ENCODE results near the gene MDGA2.

DNA sequence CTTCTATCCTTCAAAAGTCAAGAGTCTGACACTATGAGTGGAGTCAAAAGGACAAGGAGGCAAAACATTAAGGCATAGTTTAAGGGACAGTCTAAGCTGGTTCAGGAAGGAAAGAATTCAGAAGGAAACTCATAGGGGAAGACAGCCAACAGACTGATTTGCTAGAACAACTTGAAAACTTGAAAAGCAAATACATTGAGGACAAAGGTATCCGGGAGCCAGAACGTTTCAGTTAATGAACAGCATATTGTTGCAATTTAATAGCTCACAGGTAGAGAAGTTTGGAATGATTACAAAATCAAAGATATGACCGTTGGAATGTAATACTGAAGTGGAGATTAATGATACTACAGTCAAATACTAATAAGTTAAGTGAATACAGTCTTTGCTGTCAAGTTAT lies 711.0 kb downstream of the MDGA2 start:
- TF ChIP-seq POLR2AphosphoS5 (IDR thresholded peaks at IDR 0.05; ENCODE audit: low read depth, low read length) (no peak), EGR1 (IDR thresholded peaks at IDR 0.05; ENCODE audit: low read depth) (no peak), YY1 (IDR thresholded peaks at IDR 0.05; ENCODE audit: extremely low read depth, insufficient replicate concordance, low read depth, low read length) (no peak), SP1 (IDR thresholded peaks at IDR 0.05; ENCODE audit: low read depth) (no peak), POLR2A (IDR thresholded peaks at IDR 0.05; ENCODE audit: borderline replicate concordance, extremely low read depth, insufficient read depth, insufficient read length) (no peak), TCF7L2 (IDR thresholded peaks at IDR 0.05; ENCODE audit: borderline replicate concordance, extremely low read depth, insufficient read depth, insufficient read length) (no peak), EZH2 (IDR thresholded peaks at IDR 0.05) (no peak), EZH2phosphoT487 (IDR thresholded peaks at IDR 0.05; ENCODE audit: borderline replicate concordance) (no peak), FOSL1 (IDR thresholded peaks at IDR 0.05; ENCODE audit: low read depth) (no peak)
- TF ChIP-seq, protein P1, sequence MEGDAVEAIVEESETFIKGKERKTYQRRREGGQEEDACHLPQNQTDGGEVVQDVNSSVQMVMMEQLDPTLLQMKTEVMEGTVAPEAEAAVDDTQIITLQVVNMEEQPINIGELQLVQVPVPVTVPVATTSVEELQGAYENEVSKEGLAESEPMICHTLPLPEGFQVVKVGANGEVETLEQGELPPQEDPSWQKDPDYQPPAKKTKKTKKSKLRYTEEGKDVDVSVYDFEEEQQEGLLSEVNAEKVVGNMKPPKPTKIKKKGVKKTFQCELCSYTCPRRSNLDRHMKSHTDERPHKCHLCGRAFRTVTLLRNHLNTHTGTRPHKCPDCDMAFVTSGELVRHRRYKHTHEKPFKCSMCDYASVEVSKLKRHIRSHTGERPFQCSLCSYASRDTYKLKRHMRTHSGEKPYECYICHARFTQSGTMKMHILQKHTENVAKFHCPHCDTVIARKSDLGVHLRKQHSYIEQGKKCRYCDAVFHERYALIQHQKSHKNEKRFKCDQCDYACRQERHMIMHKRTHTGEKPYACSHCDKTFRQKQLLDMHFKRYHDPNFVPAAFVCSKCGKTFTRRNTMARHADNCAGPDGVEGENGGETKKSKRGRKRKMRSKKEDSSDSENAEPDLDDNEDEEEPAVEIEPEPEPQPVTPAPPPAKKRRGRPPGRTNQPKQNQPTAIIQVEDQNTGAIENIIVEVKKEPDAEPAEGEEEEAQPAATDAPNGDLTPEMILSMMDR (IDR thresholded peaks at IDR 0.05 in 2 of 3, conservative IDR thresholded peaks at IDR 0.05 in 1 of 3; ENCODE audit: borderline replicate concordance in 1 of 3, insufficient read depth in 1 of 3, low read depth in 2 of 3, low read length in 2 of 3), result no peak
- TF ChIP-seq, protein P2, sequence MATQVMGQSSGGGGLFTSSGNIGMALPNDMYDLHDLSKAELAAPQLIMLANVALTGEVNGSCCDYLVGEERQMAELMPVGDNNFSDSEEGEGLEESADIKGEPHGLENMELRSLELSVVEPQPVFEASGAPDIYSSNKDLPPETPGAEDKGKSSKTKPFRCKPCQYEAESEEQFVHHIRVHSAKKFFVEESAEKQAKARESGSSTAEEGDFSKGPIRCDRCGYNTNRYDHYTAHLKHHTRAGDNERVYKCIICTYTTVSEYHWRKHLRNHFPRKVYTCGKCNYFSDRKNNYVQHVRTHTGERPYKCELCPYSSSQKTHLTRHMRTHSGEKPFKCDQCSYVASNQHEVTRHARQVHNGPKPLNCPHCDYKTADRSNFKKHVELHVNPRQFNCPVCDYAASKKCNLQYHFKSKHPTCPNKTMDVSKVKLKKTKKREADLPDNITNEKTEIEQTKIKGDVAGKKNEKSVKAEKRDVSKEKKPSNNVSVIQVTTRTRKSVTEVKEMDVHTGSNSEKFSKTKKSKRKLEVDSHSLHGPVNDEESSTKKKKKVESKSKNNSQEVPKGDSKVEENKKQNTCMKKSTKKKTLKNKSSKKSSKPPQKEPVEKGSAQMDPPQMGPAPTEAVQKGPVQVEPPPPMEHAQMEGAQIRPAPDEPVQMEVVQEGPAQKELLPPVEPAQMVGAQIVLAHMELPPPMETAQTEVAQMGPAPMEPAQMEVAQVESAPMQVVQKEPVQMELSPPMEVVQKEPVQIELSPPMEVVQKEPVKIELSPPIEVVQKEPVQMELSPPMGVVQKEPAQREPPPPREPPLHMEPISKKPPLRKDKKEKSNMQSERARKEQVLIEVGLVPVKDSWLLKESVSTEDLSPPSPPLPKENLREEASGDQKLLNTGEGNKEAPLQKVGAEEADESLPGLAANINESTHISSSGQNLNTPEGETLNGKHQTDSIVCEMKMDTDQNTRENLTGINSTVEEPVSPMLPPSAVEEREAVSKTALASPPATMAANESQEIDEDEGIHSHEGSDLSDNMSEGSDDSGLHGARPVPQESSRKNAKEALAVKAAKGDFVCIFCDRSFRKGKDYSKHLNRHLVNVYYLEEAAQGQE (IDR thresholded peaks at IDR 0.05; ENCODE audit: low read depth), result no peak
- TF ChIP-seq, protein P3, sequence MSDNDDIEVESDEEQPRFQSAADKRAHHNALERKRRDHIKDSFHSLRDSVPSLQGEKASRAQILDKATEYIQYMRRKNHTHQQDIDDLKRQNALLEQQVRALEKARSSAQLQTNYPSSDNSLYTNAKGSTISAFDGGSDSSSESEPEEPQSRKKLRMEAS (IDR thresholded peaks at IDR 0.05), result no peak
